GM12878 (cell line): ENCODE measurements around the gene PDSS2. TPM values are rescaled to one million over a fixed set of nuclear protein-coding genes. Genes with fewer than 3 reads are reported as not detected.

Source experiments
- ATAC-seq: fragments of 200-7000 bp; cut with Tn5 transposase; 3 replicates; pipeline ENCODE4 v1.9.1; 2020; ENCODE audit warnings: mild to moderate bottlenecking, moderate library complexity
- BruUV-seq: library from RNA; stranded (reverse); fragments of 400-500 nt; replicated peaks from 2 replicates; lab custom pipeline; 2021; lab: Mats Ljungman, UMichigan
- CTCF ChIA-PET: fragments of 300-600 bp; sonication (Branson Sonifier 250); formaldehyde crosslinking; extraction: SDS; loops from one replicate; lab custom pipeline; 2021; ENCODE audit warnings: inconsistent platforms; lab: Yijun Ruan, JAX
- POLR2A ChIA-PET: fragments of 350-600 bp; formaldehyde crosslinking; extraction: SDS; loops from one replicate; lab custom pipeline; 2021; ENCODE audit warnings: inconsistent platforms; lab: Charles Lee
- RAD21 ChIA-PET: fragments of 300-600 bp; sonication (Branson Sonifier 250); formaldehyde crosslinking; loops from one replicate; lab custom pipeline; 2023; ENCODE audit warnings: antibody characterized with exemption; ENCODE audit not compliant: unreplicated experiment; lab: Charles Lee
- SMC1A ChIA-PET: fragments of 300-600 bp; sonication (Branson Sonifier 250); formaldehyde crosslinking; loops from one replicate; lab custom pipeline; 2023; ENCODE audit not compliant: unreplicated experiment, uncharacterized antibody; lab: Charles Lee
- DNase-seq: peaks from one replicate; pipeline ENCODE4 v3.0.0-alpha.2; 2011; ENCODE audit warnings: low read depth, low spot score
- FAIRE-seq: peaks from 3 replicates; lab custom pipeline; 2011; peaks lifted over from hg19 to GRCh38; lab: Jason Lieb, UNC
- H2AFZ ChIP-seq: 2 replicates; pipeline ENCODE4 v1.6.0; 2011; ENCODE audit warnings: low read depth, low read length, control low read depth; ENCODE audit not compliant: control insufficient read depth
- H3K27ac ChIP-seq: 2 replicates; pipeline ENCODE4 v1.5.1; 2011; ENCODE audit warnings: control low read depth; ENCODE audit not compliant: control insufficient read depth, insufficient read depth
- H3K27me3 ChIP-seq, 2 experiments: replicated peaks in 1 of 2; 2 replicates each; pipeline versions ENCODE4 v1.6.0 to v1.6.1; 2011; ENCODE audit warnings: low read length in 1 of 2; ENCODE audit not compliant: control insufficient read depth in 2 of 2, insufficient read depth in 2 of 2
- H3K36me3 ChIP-seq, 2 experiments: 2 replicates each; pipeline ENCODE4 v1.5.1; 2011; ENCODE audit warnings: low read length in 1 of 2; ENCODE audit not compliant: control insufficient read depth in 2 of 2, insufficient read depth in 2 of 2
- H3K4me1 ChIP-seq: 2 replicates; pipeline ENCODE4 v1.6.1; 2011; ENCODE audit warnings: mild to moderate bottlenecking, low read length, moderate library complexity, mixed read lengths; ENCODE audit not compliant: control insufficient read depth, insufficient read depth
- H3K4me2 ChIP-seq: 2 replicates; pipeline ENCODE4 v1.6.0; 2011; ENCODE audit warnings: control low read depth; ENCODE audit not compliant: control insufficient read depth, insufficient read depth
- H3K4me3 ChIP-seq: fragments of 200-600 bp; sonication (generic); 2 replicates; pipeline ENCODE4 v1.5.1; 2016
- H3K79me2 ChIP-seq: 2 replicates; pipeline ENCODE4 v1.6.0; 2011; ENCODE audit warnings: low read length; ENCODE audit not compliant: control insufficient read depth, insufficient read depth
- H3K9ac ChIP-seq: 2 replicates; pipeline ENCODE4 v1.8.0; 2011; ENCODE audit warnings: low read length, control low read depth, mixed read lengths; ENCODE audit not compliant: control insufficient read depth, insufficient read depth
- H3K9me3 ChIP-seq: replicated peaks from 3 replicates; pipeline ENCODE4 v1.5.1; 2011; ENCODE audit warnings: mild to moderate bottlenecking, low read length; ENCODE audit not compliant: control insufficient read depth, insufficient read depth
- H4K20me1 ChIP-seq: 2 replicates; pipeline ENCODE4 v1.6.0; 2011; ENCODE audit not compliant: control insufficient read depth, insufficient read depth
- BCL3 ChIP-seq: IDR thresholded peaks from 2 replicates; pipeline ENCODE4 v1.6.1; 2011; ENCODE audit warnings: borderline replicate concordance, low read depth, mild to moderate bottlenecking, moderate library complexity, low read length; ENCODE audit not compliant: insufficient read depth, poor library complexity, severe bottlenecking
- HDGF ChIP-seq: fragments of 450-650 bp; IDR thresholded peaks from 2 replicates; pipeline ENCODE4 v1.6.1; 2016; ENCODE audit warnings: antibody characterized with exemption
- HSF1 ChIP-seq: fragments of 150-350 bp; IDR thresholded peaks from 2 replicates; pipeline ENCODE4 v1.6.1; 2014; ENCODE audit warnings: mild to moderate bottlenecking, low read depth, low read length
- KAT2A ChIP-seq: conservative IDR thresholded peaks from 2 replicates; pipeline ENCODE4 v1.6.1; 2011; ENCODE audit warnings: low read depth, low read length; ENCODE audit not compliant: control insufficient read depth
- MYB ChIP-seq: fragments of 150-350 bp; IDR thresholded peaks from 2 replicates; pipeline ENCODE4 v1.6.1; 2014; ENCODE audit warnings: mild to moderate bottlenecking, low read depth, low read length, borderline replicate concordance
- NFIC ChIP-seq: IDR thresholded peaks from 2 replicates; pipeline ENCODE4 v1.6.1; 2012; ENCODE audit warnings: low read depth, mild to moderate bottlenecking, inconsistent platforms, low read length, moderate library complexity
- NR2F1 ChIP-seq: fragments of 450-650 bp; conservative IDR thresholded peaks from 2 replicates; pipeline ENCODE4 v1.6.1; 2017; ENCODE audit warnings: mild to moderate bottlenecking
- PAX8 ChIP-seq: fragments of 450-650 bp; IDR thresholded peaks from 2 replicates; pipeline ENCODE4 v1.6.1; 2017; ENCODE audit warnings: mild to moderate bottlenecking, moderate library complexity
- POLR2AphosphoS5 ChIP-seq: IDR thresholded peaks from 2 replicates; pipeline ENCODE4 v1.6.1; 2011; ENCODE audit warnings: mild to moderate bottlenecking, low read length, inconsistent platforms
- ZNF217 ChIP-seq: fragments of 450-650 bp; IDR thresholded peaks from 2 replicates; pipeline ENCODE4 v1.6.1; 2017; ENCODE audit warnings: antibody characterized with exemption, mild to moderate bottlenecking
- ZZZ3 ChIP-seq: IDR thresholded peaks from 2 replicates; pipeline ENCODE4 v1.6.1; 2011; ENCODE audit warnings: low read depth; ENCODE audit not compliant: control insufficient read depth, insufficient read length
- WGBS: methylation state at CpG from one replicate; pipeline ENCODE4 v1.1.6; 2016; ENCODE audit warnings: low lambda C conversion rate; ENCODE audit not compliant: insufficient replicate concordance, insufficient coverage; ENCODE audit errors: missing lambda C conversion rate; 5-methylcytosine and 5-hydroxymethylcytosine counted together
- in situ Hi-C: fragments of 300-500 bp; cut with MboI; formaldehyde crosslinking; loops from 9 replicates; pipeline ENCODE4 v1.14.3; 2018; ENCODE audit warnings: mixed read lengths
- intact Hi-C: fragments of 100-400 bp; cut with micrococcal nuclease; formaldehyde crosslinking; loops from one replicate; pipeline ENCODE4 v1.14.2; 2022; ENCODE audit not compliant: unreplicated experiment
- polyA plus RNA-seq, 11 experiments: library from polyadenylated mRNA; depleted of rRNA in 4 of 11; unstranded in 6 of 11; stranded (reverse) in 5 of 11; fragments of >200 nt; fragmentation: Nextera tagmentation in 4 of 11; fragmentation: Illumina TruSeq in 1 of 11; extraction: Ambion mirVana in 4 of 11; extraction: Trizol in 1 of 11; gene quantifications; 1 replicate in 1 of 11; 2 replicates in 10 of 11; pipeline versions ENCODE4 v1.2.1 to v1.2.3, GENCODE V29; 2011 to 2016; ENCODE audit warnings: inconsistent platforms in 2 of 11, missing spikeins in 2 of 11, low read depth in 1 of 11
- total RNA-seq, 4 experiments: library from RNA; depleted of rRNA in 3 of 4; stranded (reverse); fragments of >200 nt in 3 of 4; fragmentation: Illumina TruSeq in 1 of 4; extraction: Trizol in 1 of 4; gene quantifications; 2 replicates each; pipeline versions ENCODE4 v1.2.1 to v1.2.3, GENCODE V29; 2013 to 2021
- TF ChIP-seq, protein P1 (sequence below): fragments of 450-650 bp; IDR thresholded peaks from 2 replicates; pipeline ENCODE4 v1.6.1; 2014; ENCODE audit warnings: mild to moderate bottlenecking
- TF ChIP-seq, protein P2 (sequence below): fragments of 450-650 bp; IDR thresholded peaks from 2 replicates; pipeline ENCODE4 v1.6.1; 2016; ENCODE audit warnings: mild to moderate bottlenecking

PDSS2 gene
- total and polyA plus RNA-seq, 10 of the 15 experiments (the other 5 are each of a cell fraction or from before 2014, with no cell fraction given): 7.7 to 15.5 (median 9.6) TPM

GRCh38 chr6:107439406-107439805 is 20.0 kb downstream of the PDSS2 start:
- Histone ChIP-seq H3K9ac (no peak overlapping the region), H3K4me2 (no peak overlapping the region), H3K4me3 (no peak overlapping the region), H2AFZ (no peak overlapping the region), H4K20me1 (no peaks in the 10 kb centered on the region), H3K36me3 (no peaks in the 10 kb centered on the region), H3K4me1 (no peaks in the 10 kb centered on the region), H3K27me3 (no peaks in the 10 kb centered on the region), H3K79me2 (no peaks in the 10 kb centered on the region), H3K27ac (no peak overlapping the region), H3K9me3 (no peaks in the 10 kb centered on the region)
- DNase-seq (no peak), ATAC-seq (no peak), FAIRE-seq (no peak)
- TF ChIP-seq HSF1: no peak
- TF ChIP-seq ZZZ3: no peak
- no peak for TF ChIP-seq PAX8
- TF ChIP-seq ZNF217: no peak
- no peak for TF ChIP-seq NFIC
- TF ChIP-seq MYB: no peak
- no peak for TF ChIP-seq NR2F1
- TF ChIP-seq POLR2AphosphoS5: no peak
- no peak for TF ChIP-seq BCL3
- TF ChIP-seq, protein P1, sequence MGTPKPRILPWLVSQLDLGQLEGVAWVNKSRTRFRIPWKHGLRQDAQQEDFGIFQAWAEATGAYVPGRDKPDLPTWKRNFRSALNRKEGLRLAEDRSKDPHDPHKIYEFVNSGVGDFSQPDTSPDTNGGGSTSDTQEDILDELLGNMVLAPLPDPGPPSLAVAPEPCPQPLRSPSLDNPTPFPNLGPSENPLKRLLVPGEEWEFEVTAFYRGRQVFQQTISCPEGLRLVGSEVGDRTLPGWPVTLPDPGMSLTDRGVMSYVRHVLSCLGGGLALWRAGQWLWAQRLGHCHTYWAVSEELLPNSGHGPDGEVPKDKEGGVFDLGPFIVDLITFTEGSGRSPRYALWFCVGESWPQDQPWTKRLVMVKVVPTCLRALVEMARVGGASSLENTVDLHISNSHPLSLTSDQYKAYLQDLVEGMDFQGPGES: no peak
- TF ChIP-seq KAT2A: no peak
- no peak for TF ChIP-seq HDGF
- TF ChIP-seq, protein P2, sequence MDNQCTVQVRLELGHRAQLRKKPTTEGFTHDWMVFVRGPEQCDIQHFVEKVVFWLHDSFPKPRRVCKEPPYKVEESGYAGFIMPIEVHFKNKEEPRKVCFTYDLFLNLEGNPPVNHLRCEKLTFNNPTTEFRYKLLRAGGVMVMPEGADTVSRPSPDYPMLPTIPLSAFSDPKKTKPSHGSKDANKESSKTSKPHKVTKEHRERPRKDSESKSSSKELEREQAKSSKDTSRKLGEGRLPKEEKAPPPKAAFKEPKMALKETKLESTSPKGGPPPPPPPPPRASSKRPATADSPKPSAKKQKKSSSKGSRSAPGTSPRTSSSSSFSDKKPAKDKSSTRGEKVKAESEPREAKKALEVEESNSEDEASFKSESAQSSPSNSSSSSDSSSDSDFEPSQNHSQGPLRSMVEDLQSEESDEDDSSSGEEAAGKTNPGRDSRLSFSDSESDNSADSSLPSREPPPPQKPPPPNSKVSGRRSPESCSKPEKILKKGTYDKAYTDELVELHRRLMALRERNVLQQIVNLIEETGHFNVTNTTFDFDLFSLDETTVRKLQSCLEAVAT: no peak
- no TSS peak for BruUV-seq
- ChIA-PET CTCF (interaction anchor here (0.7 to 1.4 kb wide), 2 partner anchors 11 to 17 kb away, joined by 3 read pairs; no protein-coding TSS in a partner anchor), POLR2A (interaction anchor here (0.6 kb wide), 1 partner anchor 455 kb away, joined by 4 read pairs; no protein-coding TSS in a partner anchor), SMC1A (interaction anchor here (0.6 kb wide), 1 partner anchor 1153 kb away, joined by 3 read pairs; no protein-coding TSS in a partner anchor), RAD21 (no interaction called here)
- intact Hi-C loops: no loop called here
- in situ Hi-C loops: no loop called here
- 0% methylated on average over 1 of the region's 1 CpG for WGBS
